AG09309 (cell line): Measurements from ENCODE around the gene MYL7.
A peak's percentile ranks its signal among the peaks of the same experiment; 100 is the strongest.
"Not testable (repeated sequence)": the region's sequence is repeated elsewhere in the genome, so short reads cannot be mapped to it uniquely, and the experiment has no call there.

Experiments
- DNase-seq: peaks from one replicate; pipeline ENCODE4 v3.0.0-alpha.2; 2010; ENCODE audit warnings: low read depth
- H3K4me3 ChIP-seq: 2 replicates; pipeline ENCODE4 v1.5.1; 2011; ENCODE audit warnings: mild to moderate bottlenecking, low read depth, low read length, moderate library complexity; ENCODE audit not compliant: control insufficient read depth
- CTCF ChIP-seq: IDR thresholded peaks from 2 replicates; pipeline ENCODE4 v1.5.1; 2011; ENCODE audit warnings: mild to moderate bottlenecking, low read depth, low read length, inconsistent platforms; ENCODE audit not compliant: insufficient read depth, control insufficient read depth; ENCODE audit errors: missing control alignments

MYL7 gene

GRCh38 chr7:44131173-44132029 lies 9.7 kb downstream of the MYL7 start:
- no peak for DNase-seq
- no peak overlapping the region for H3K4me3 ChIP-seq
- peak; percentile 57 for TF ChIP-seq CTCF

- TF ChIP-seq CTCF, result no peak
- no peak overlapping the region for H3K4me3 ChIP-seq
Observed at GRCh38 chr7:44128721-44129582, 12.2 kb downstream of the MYL7 start.

GRCh38 chr7:44127161-44127560 lies 14.0 kb downstream of the MYL7 start:
- TF ChIP-seq CTCF, result no peak
- no peak for DNase-seq
- H3K4me3 ChIP-seq, result no peak overlapping the region

More at GRCh38 chr7:44128721-44129582, 12.2 kb downstream of the MYL7 start:
- DNase-seq, result no peak

- not testable (repeated sequence) for DNase-seq, H3K4me3 ChIP-seq
Observed at GRCh38 chr7:44126574-44126973, 14.6 kb downstream of the MYL7 start.

GRCh38 chr7:44124822-44125202 lies 16.3 kb downstream of the MYL7 start:
- H3K4me3 ChIP-seq, result no peak overlapping the region
- DNase-seq, result no peak

GRCh38 chr7:44123190-44124003 lies 17.7 kb downstream of the MYL7 start, which contains the start of gene POLD2:
Gene POLD2, minus strand, starts transcription at chr7:44123548. Its CDS starts 1,495 bp downstream, at chr7:44122053.
- peak; percentile 67 for DNase-seq
- peak within 1 kb of the TSS; percentile 76 for H3K4me3 ChIP-seq
- no peak for TF ChIP-seq CTCF

More at GRCh38 chr7:44124822-44125202, 16.3 kb downstream of the MYL7 start:
- TF ChIP-seq CTCF, result no peak
